Measurements from ENCODE around the gene HDHD3.

- TF ChIP-seq CTCF (IDR thresholded peaks at IDR 0.05) (no peak), POLR2A (IDR thresholded peaks at IDR 0.05) (no peak)
Measured at GRCh38 chr9:113399646-113400200, 22.9 kb upstream of the HDHD3 start.
